K562 (cell line): ENCODE results near the gene HOXB3. TPM values are rescaled to one million over a fixed set of nuclear protein-coding genes. Genes with fewer than 3 reads are reported as not detected.
"Not testable (repeated sequence)": the region's sequence is repeated elsewhere in the genome, so short reads cannot be mapped to it uniquely, and the experiment has no call there.

Experiments
- ATAC-seq: fragments of 200-7000 bp; cut with Tn5 transposase; 3 replicates; pipeline ENCODE4 v1.9.1; 2020; ENCODE audit warnings: moderate library complexity
- BruUV-seq: library from RNA; stranded (reverse); fragments of 400-500 nt; replicated peaks from 2 replicates; lab custom pipeline; 2021; lab: Mats Ljungman, UMichigan
- CTCF ChIA-PET: fragments of 300-600 bp; formaldehyde crosslinking; extraction: SDS; loops from one replicate; lab custom pipeline; 2021; ENCODE audit warnings: low intra/inter-chr PET ratio; lab: Yijun Ruan, JAX
- POLR2A ChIA-PET: fragments of 300-600, 350-650 bp; sonication (Branson Sonifier 250); formaldehyde crosslinking; extraction: SDS; loops from one replicate; lab custom pipeline; 2021; ENCODE audit warnings: antibody characterized with exemption, inconsistent platforms; lab: Yijun Ruan, JAX
- DNase-seq, 4 experiments: peaks; one replicate each; pipeline versions ENCODE4 v3.0.0 to v3.0.0-alpha.2; 2011 to 2018; ENCODE audit warnings: low spot score in 3 of 4, mixed read lengths in 3 of 4; ENCODE audit errors: extremely low read depth in 1 of 4
- FAIRE-seq: peaks from 2 replicates; lab custom pipeline; 2011; peaks lifted over from hg19 to GRCh38; lab: Jason Lieb, UNC
- H2AFZ ChIP-seq: 2 replicates; pipeline ENCODE4 v1.6.0; 2011; ENCODE audit warnings: low read depth, low read length, control low read depth, inconsistent platforms
- H3K27ac ChIP-seq: fragments of 200-600 bp; 3 replicates; pipeline ENCODE4 v1.8.0; 2011; ENCODE audit warnings: low read depth, mild to moderate bottlenecking, control low read depth, inconsistent platforms, low read length, moderate library complexity, mixed read lengths; ENCODE audit errors: extremely low read depth
- H3K27me3 ChIP-seq, 2 experiments: fragments of 300-600 bp in 1 of 2; 2 replicates in 1 of 2; 3 replicates in 1 of 2; pipeline versions ENCODE4 v1.6.0 to v1.8.0; 2011; ENCODE audit warnings: inconsistent platforms in 2 of 2, low read length in 2 of 2, mild to moderate bottlenecking in 1 of 2, mixed read lengths in 1 of 2, moderate library complexity in 1 of 2; ENCODE audit not compliant: control insufficient read depth in 2 of 2, insufficient read depth in 2 of 2
- H3K36me3 ChIP-seq: fragments of 300-600 bp; 3 replicates; pipeline ENCODE4 v1.8.0; 2011; ENCODE audit warnings: mild to moderate bottlenecking, low read length, inconsistent platforms; ENCODE audit not compliant: control insufficient read depth, insufficient read depth
- H3K4me1 ChIP-seq, 2 experiments: fragments of 200-600 bp in 1 of 2; replicated peaks in 1 of 2; 2 replicates in 1 of 2; 3 replicates in 1 of 2; pipeline versions ENCODE4 v1.5.1 to v1.8.0; 2011; ENCODE audit warnings: inconsistent platforms in 2 of 2, low read length in 2 of 2, mild to moderate bottlenecking in 1 of 2, mixed read lengths in 1 of 2, moderate library complexity in 1 of 2; ENCODE audit not compliant: control insufficient read depth in 2 of 2, insufficient read depth in 2 of 2
- H3K4me2 ChIP-seq: 2 replicates; pipeline ENCODE4 v1.6.1; 2011; ENCODE audit warnings: low read length, control low read depth, inconsistent platforms, mixed read lengths; ENCODE audit not compliant: insufficient read depth
- H3K4me3 ChIP-seq: fragments of 200-600 bp; sonication (generic), shearing (Covaris generic); 2 replicates; pipeline ENCODE4 v1.5.1; 2016; ENCODE audit warnings: control low read depth, inconsistent platforms
- H3K79me2 ChIP-seq: fragments of 200-600 bp; 3 replicates; pipeline ENCODE4 v1.8.0; 2011; ENCODE audit warnings: low read length, inconsistent platforms; ENCODE audit not compliant: control insufficient read depth, insufficient read depth
- H3K9ac ChIP-seq, 2 experiments: 2 replicates each; pipeline versions ENCODE4 v1.6.0 to v1.6.1; 2011; ENCODE audit warnings: low read depth in 2 of 2, low read length in 2 of 2, control low read depth in 1 of 2, inconsistent platforms in 1 of 2, mild to moderate bottlenecking in 1 of 2, mixed read lengths in 1 of 2; ENCODE audit not compliant: insufficient read depth in 1 of 2
- H3K9me1 ChIP-seq: one replicate; pipeline ENCODE4 v1.6.0; 2011; ENCODE audit warnings: inconsistent platforms, mild to moderate bottlenecking, low read length, moderate library complexity; ENCODE audit not compliant: control insufficient read depth, insufficient read depth
- H3K9me3 ChIP-seq: replicated peaks from 2 replicates; pipeline ENCODE4 v1.5.1; 2011; ENCODE audit warnings: low read depth, low read length, inconsistent platforms; ENCODE audit not compliant: control insufficient read depth, insufficient read depth
- H4K20me1 ChIP-seq: replicated peaks from 2 replicates; pipeline ENCODE4 v1.6.1; 2011; ENCODE audit warnings: low read length, inconsistent platforms, mixed read lengths; ENCODE audit not compliant: control insufficient read depth, insufficient read depth
- DACH1 ChIP-seq: fragments of 450-650 bp; IDR thresholded peaks from 2 replicates; pipeline ENCODE4 v1.6.1; 2018; ENCODE audit not compliant: partially characterized antibody
- ZBTB2 ChIP-seq: fragments of 450-650 bp; IDR thresholded peaks from 2 replicates; pipeline ENCODE4 v1.6.1; 2016; ENCODE audit warnings: antibody characterized with exemption
- WGBS: fragments of 100-300 bp; shearing (Covaris generic); methylation state at CpG from one replicate; pipeline ENCODE4 v1.1.6; 2016; ENCODE audit warnings: low coverage, mixed read lengths; ENCODE audit not compliant: insufficient coverage; ENCODE audit errors: missing lambda C conversion rate; 5-methylcytosine and 5-hydroxymethylcytosine counted together
- in situ Hi-C: fragments of 300-500 bp; cut with MboI; formaldehyde crosslinking; loops from 4 replicates; pipeline ENCODE4 v1.15.0; 2018; ENCODE audit warnings: inconsistent platforms, mixed read lengths
- intact Hi-C: fragments of 100-400 bp; cut with micrococcal nuclease; formaldehyde crosslinking; loops from 2 replicates; pipeline ENCODE4 v1.14.2; 2022
- polyA plus RNA-seq, 8 experiments: library from polyadenylated mRNA; depleted of rRNA in 4 of 8; stranded (reverse) in 5 of 8; unstranded in 3 of 8; fragments of >200 nt; fragmentation: Nextera tagmentation in 2 of 8; fragmentation: Illumina TruSeq in 1 of 8; extraction: Ambion mirVana in 2 of 8; extraction: Trizol in 1 of 8; gene quantifications; 2 replicates each; pipeline versions ENCODE4 v1.2.1 to v1.2.3, GENCODE V29; 2011 to 2014; ENCODE audit warnings: inconsistent platforms in 1 of 8, missing spikeins in 1 of 8
- total RNA-seq, 7 experiments: library from RNA; depleted of rRNA in 6 of 7; stranded (reverse); fragments of >200 nt in 6 of 7; fragmentation: Illumina TruSeq in 2 of 7; extraction: Trizol in 2 of 7; gene quantifications; 2 replicates each; pipeline versions ENCODE4 v1.2.1 to v1.2.3, GENCODE V29; 2011 to 2021; ENCODE audit warnings: low replicate concordance in 1 of 7
- TF ChIP-seq, protein P1 (sequence below), 2 experiments: fragments of 450-650 bp in 1 of 2; sonication (generic) in 1 of 2; formaldehyde crosslinking in 1 of 2; IDR thresholded peaks in 1 of 2; conservative IDR thresholded peaks in 1 of 2; 2 replicates each; pipeline versions ENCODE4 v1.6.1 to v1.8.1; 2016 to 2023; ENCODE audit warnings: mild to moderate bottlenecking in 2 of 2, moderate library complexity in 2 of 2, inconsistent platforms in 1 of 2, missing genetic modification reagents in 1 of 2

Gene HOXB3
- total and polyA plus RNA-seq, 9 of the 15 experiments (the other 6 are each of a cell fraction or from before 2014, with no cell fraction given), result 2.4 to 41.3 (median 20.2) TPM

DNA sequence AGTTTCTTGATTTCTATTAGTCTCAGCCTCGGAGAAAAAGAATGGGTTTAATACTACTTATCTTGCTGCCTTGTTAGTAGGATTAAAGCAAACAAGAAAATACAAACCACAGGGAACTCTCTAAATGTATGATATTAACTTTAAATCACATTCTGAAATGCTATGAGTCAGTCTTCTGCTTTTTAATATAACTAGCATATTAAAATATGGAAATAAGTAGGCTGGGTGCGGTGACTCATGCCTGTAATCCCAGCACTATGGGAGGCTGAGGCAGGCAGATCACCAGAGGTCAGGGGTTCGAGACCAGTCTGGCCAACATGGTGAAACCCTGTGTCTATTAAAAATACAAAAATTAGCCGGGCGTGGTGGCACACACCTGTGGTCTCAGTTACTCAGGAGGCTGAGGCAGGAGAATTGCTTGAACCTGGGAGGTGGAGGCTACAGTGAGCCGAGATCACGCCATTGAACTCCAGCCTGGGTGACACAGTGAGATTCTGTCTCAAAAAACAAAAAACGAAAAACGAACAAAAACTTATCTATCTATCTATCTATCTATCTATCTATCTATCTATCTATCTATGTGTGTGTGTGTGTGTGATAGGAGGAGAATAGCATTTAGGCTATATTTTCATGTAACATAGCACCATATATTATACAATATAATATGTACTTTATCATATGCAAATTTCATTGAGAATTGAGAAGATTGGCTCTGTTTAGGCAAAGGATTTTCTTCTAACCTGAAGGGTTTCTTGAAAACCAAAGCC is 54.1 kb downstream of the HOXB3 start:
- H3K9me3 ChIP-seq, H3K27ac ChIP-seq, in situ Hi-C loops, H3K9ac ChIP-seq, FAIRE-seq, H3K27me3 ChIP-seq, H3K9me1 ChIP-seq, H4K20me1 ChIP-seq: not testable (repeated sequence)
- POLR2A ChIA-PET, result interaction anchor here (0.7 to 1.9 kb wide), 3 partner anchors 11 to 1089 kb away, joined by 3 to 8 read pairs (median 5); no protein-coding TSS in a partner anchor
- peaks cover 12% of the 10 kb centered on the region for H3K79me2 ChIP-seq
- TF ChIP-seq DACH1 (peak; percentile 98), ZBTB2 (peak; percentile 52; the same call in 1 of the 2 replicates)
- TF ChIP-seq, protein P1, sequence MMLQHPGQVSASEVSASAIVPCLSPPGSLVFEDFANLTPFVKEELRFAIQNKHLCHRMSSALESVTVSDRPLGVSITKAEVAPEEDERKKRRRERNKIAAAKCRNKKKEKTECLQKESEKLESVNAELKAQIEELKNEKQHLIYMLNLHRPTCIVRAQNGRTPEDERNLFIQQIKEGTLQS (IDR thresholded peaks at IDR 0.05), result 0 out of 2 replicates have a peak, but pooled peaks have one; percentile 13
- TF ChIP-seq, protein P1 (CRISPR knock-in tag; conservative IDR thresholded peaks at IDR 0.05), result not testable (repeated sequence)
- TF ChIP-seq, all 486 proteins: peak for 3; not testable (repeated sequence) for 483
- WGBS, result 72% methylated on average over 9 of the region's 9 CpGs
- BruUV-seq, ATAC-seq, H3K36me3 ChIP-seq, H2AFZ ChIP-seq, intact Hi-C loops, DNase-seq, H3K4me2 ChIP-seq, H3K4me3 ChIP-seq: not testable (repeated sequence)
- H3K4me1 ChIP-seq, result peaks cover 10 to 27% of the 10 kb centered on the region in 2 experiments
- CTCF ChIA-PET, result interaction anchor here (0.8 kb wide), 1 partner anchor 14 kb away, joined by 4 read pairs; no protein-coding TSS in a partner anchor
